NCI-H446 (cell line): ENCODE measurements around the gene TSPAN12.

ENCODE experiments used
- DNase-seq, 2 experiments: peaks; one replicate each; lab custom pipeline; 2025; lab: John Stamatoyannopoulos, UW

TSPAN12 gene

DNA sequence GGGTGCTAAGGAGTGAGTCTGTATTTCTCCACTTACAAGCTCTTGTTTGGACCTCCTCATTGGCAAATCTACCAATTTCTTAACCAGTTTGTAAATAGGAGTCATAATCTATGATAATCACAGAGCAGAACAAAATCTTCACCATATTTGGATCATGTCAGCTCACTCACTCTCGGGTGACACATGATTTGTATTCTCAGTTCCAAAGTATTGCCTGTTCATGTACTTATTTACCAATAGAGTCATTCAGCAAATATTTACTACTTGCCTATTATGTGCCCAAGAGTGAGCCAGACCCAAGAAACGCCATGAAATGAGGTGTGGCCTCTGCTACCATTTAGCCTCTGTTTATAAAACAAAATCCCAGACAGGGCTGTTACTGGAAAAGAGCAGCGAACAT lies 114.8 kb downstream of the TSPAN12 start:
- DNase-seq, result no peak

DNA sequence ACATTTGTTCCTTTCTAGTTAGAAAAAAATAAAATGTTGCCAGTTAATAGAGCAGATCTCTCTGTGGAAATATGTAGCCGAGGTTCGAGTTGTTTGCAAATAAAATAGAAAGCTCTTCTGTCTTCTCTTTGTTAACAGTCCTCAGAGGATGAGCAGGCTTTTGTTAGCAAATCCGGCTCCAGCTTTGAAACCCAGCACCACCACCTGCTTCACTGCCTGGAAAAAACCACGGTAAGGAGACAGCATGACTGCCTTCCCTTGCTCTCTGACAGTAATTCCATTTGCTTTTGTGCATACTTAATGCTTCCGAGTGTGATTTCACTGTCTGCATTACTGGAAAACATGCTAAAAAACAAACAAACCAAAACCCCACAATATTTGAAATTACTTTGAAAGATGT lies 115.6 kb downstream of the TSPAN12 start:
- DNase-seq, result peak in 1 of 2 experiments; percentile 53

DNA sequence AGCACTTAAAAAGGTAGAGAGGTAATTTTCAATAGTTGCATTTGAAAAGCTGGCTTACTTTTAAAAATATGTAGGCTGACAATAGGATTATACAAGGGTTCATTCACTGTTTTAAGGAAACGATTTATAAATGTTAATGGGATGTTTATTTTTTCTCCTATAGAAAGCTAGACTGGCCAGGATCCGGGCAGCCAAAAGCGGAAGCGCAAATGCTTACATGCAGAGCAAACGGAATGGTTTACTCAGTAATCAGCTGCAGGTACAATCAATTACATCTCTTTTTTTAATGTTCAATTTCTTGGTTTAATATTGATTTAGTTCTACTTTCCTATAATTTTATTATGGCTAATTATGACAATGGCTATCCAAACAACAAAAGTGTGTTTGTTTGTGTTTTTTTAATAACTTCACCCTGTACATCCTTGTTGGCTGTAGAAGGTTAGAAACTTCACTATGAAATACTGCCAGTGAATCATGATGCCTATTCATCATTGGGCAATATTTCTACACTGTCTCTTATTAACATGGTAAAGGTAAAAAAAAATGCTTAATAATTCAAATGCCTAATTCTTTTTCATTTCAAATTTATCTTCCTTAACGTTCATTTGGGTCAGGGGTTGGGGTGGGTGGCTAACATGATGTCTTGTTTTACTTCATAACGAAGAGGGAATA lies 116.4 kb downstream of the TSPAN12 start:
- no peak for DNase-seq

DNA sequence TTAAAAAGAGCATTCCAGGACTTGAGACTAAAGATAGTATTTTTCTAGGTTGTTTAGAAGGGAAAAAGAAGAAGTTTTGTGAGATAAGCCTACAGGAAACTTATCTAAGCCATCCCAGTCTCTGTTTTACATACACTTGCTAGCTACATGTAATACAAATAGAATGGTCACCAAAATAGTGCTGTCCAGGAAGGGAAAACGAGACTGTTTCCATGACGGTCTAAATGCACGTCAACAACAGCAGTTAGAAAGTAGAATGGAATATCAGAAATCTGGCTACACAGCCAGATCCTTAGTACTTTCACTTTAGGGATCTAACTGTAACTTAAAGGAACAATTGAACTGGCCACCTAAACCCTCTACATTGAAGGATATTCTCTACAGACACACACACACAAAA lies 117.6 kb downstream of the TSPAN12 start:
- DNase-seq, result peak in 1 of 2 experiments; percentile 4

DNA sequence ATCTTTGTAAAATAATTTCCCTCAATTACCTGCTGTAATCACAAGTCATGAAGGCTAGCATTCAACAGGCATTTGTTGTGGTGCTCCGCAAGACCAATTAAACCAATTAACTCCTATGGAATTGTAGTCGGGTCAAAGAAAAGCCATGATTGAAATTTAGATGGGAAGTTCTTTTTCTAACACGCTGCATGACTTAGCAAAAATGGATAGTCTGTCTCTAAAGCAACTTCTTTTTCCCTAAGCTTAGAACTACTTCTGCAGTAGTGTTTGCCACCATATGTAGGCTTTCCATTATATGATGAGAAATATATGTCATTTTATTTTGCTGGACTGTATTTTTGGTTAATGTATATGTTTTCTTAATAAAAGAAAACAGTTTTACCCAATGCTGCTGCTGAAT lies 119.1 kb downstream of the TSPAN12 start:
- DNase-seq, result peak in 1 of 2 experiments; percentile 50
